Stomach (tissue), 4 donors: ENCODE measurements around the gene ANKLE1.

Experiments used
- POLR2A ChIP-seq, 4 donors: fragments of 450-650 bp; IDR thresholded peaks; one replicate each; pipeline ENCODE4 v1.6.1; 2016; ENCODE audit warnings: antibody characterized with exemption in 4 of 4, control low read depth in 2 of 4, mild to moderate bottlenecking in 1 of 4, moderate library complexity in 1 of 4
- TF ChIP-seq, protein P1 (sequence below), 7 experiments: fragments of 450-650 bp in 4 of 7; fragments of 200-600 bp in 3 of 7; sonication (generic) in 3 of 7; IDR thresholded peaks; one replicate each; pipeline ENCODE4 v1.5.1; 2016 to 2019; ENCODE audit warnings: antibody characterized with exemption in 7 of 7, control low read depth in 2 of 7, mild to moderate bottlenecking in 1 of 7

- TF ChIP-seq, protein P1, sequence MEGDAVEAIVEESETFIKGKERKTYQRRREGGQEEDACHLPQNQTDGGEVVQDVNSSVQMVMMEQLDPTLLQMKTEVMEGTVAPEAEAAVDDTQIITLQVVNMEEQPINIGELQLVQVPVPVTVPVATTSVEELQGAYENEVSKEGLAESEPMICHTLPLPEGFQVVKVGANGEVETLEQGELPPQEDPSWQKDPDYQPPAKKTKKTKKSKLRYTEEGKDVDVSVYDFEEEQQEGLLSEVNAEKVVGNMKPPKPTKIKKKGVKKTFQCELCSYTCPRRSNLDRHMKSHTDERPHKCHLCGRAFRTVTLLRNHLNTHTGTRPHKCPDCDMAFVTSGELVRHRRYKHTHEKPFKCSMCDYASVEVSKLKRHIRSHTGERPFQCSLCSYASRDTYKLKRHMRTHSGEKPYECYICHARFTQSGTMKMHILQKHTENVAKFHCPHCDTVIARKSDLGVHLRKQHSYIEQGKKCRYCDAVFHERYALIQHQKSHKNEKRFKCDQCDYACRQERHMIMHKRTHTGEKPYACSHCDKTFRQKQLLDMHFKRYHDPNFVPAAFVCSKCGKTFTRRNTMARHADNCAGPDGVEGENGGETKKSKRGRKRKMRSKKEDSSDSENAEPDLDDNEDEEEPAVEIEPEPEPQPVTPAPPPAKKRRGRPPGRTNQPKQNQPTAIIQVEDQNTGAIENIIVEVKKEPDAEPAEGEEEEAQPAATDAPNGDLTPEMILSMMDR (IDR thresholded peaks at IDR 0.05): no peak
- TF ChIP-seq POLR2A (IDR thresholded peaks at IDR 0.05): no peak
Measured at GRCh38 chr19:17322854-17323253, 41.2 kb downstream of the ANKLE1 start.
